Measurements from ENCODE around the gene POC5. TPM values are rescaled to one million over a fixed set of nuclear protein-coding genes. Genes with fewer than 3 reads are reported as not detected.
"Not testable (repeated sequence)": the region's sequence is repeated elsewhere in the genome, so short reads cannot be mapped to it uniquely, and the experiment has no call there.

POC5 gene
- 18.8 and 19.5 TPM in 2 replicates for total RNA-seq

- intact Hi-C loops (cut with micrococcal nuclease): loop anchor here (1.0 to 10.0 kb wide), 10 partner anchors 35 to 1032 kb away; partner anchors contain the start of genes ANKRD31, CERT1, GFM2 and HEXB
Measured at GRCh38 chr5:75717082-75717922, at the start of gene POC5. TSS of gene POC5 (minus strand) at chr5:75717437. CDS start at chr5:75712937, 4,500 bp downstream.

- intact Hi-C loops (cut with micrococcal nuclease): no loop called here
Measured at GRCh38 chr5:75758116-75758515, 40.9 kb upstream of the POC5 start.

- intact Hi-C loops (cut with micrococcal nuclease): no loop called here
Measured at GRCh38 chr5:75756981-75757380, 39.7 kb upstream of the POC5 start.

- intact Hi-C loops (cut with micrococcal nuclease): no loop called here
Measured at GRCh38 chr5:75756211-75756610, 39.0 kb upstream of the POC5 start.

GRCh38 chr5:75753182-75753581, 35.9 kb upstream of the POC5 start:
- intact Hi-C loops (cut with micrococcal nuclease): no loop called here

GRCh38 chr5:75744355-75744754, 27.1 kb upstream of the POC5 start:
- intact Hi-C loops (cut with micrococcal nuclease): no loop called here

- intact Hi-C loops (cut with micrococcal nuclease): no loop called here
Measured at GRCh38 chr5:75736273-75736672, 19.0 kb upstream of the POC5 start.

- intact Hi-C loops (cut with micrococcal nuclease): no loop called here
Measured at GRCh38 chr5:75734913-75735789, 17.9 kb upstream of the POC5 start.

GRCh38 chr5:75733767-75734166, 16.5 kb upstream of the POC5 start:
- intact Hi-C loops (cut with micrococcal nuclease): no loop called here

- intact Hi-C loops (cut with micrococcal nuclease): not testable (repeated sequence)
Measured at GRCh38 chr5:75731515-75731914, 14.3 kb upstream of the POC5 start.

GRCh38 chr5:75729321-75729720, 12.1 kb upstream of the POC5 start:
- intact Hi-C loops (cut with micrococcal nuclease): no loop called here

GRCh38 chr5:75727931-75728330, 10.7 kb upstream of the POC5 start:
- intact Hi-C loops (cut with micrococcal nuclease): no loop called here

GRCh38 chr5:75726224-75726623, 9.0 kb upstream of the POC5 start:
- intact Hi-C loops (cut with micrococcal nuclease): not testable (repeated sequence)

GRCh38 chr5:75723378-75723777, 6.1 kb upstream of the POC5 start:
- intact Hi-C loops (cut with micrococcal nuclease): no loop called here

GRCh38 chr5:75721573-75721972, 4.3 kb upstream of the POC5 start:
- intact Hi-C loops (cut with micrococcal nuclease): no loop called here

- intact Hi-C loops (cut with micrococcal nuclease): no loop called here
Measured at GRCh38 chr5:75720882-75721281, 3.6 kb upstream of the POC5 start.

- intact Hi-C loops (cut with micrococcal nuclease): loop anchor here (1.0 to 10.0 kb wide), 10 partner anchors 34 to 1031 kb away; partner anchors contain the start of genes ANKRD31, CERT1, GFM2 and HEXB
Measured at GRCh38 chr5:75716715-75717081, 539 bp downstream of the POC5 start.

GRCh38 chr5:75712091-75712490, 5.1 kb downstream of the POC5 start:
- intact Hi-C loops (cut with micrococcal nuclease): loop anchor here (10.0 kb wide), 2 partner anchors 543 to 947 kb away; partner anchors contain the start of genes GFM2 and NSA2

- intact Hi-C loops (cut with micrococcal nuclease): loop anchor here (10.0 kb wide), 2 partner anchors 544 to 946 kb away; partner anchors contain the start of genes GFM2 and NSA2
Measured at GRCh38 chr5:75711151-75711550, 6.1 kb downstream of the POC5 start.

GRCh38 chr5:75710637-75711036, 6.6 kb downstream of the POC5 start:
- intact Hi-C loops (cut with micrococcal nuclease): loop anchor here (10.0 kb wide), 2 partner anchors 544 to 946 kb away; partner anchors contain the start of genes GFM2 and NSA2

GRCh38 chr5:75707911-75708509, 9.2 kb downstream of the POC5 start:
- intact Hi-C loops (cut with micrococcal nuclease): no loop called here

Measured in T-helper 2 cell treated with Interferon-gamma antibody and Interleukin-4, amounts not matched to agents 100 ng/mL and 5 ng/mL, for 36 hours (primary cell).